GM18907 (cell line): ENCODE results near the gene ZFYVE28.
"Not testable (repeated sequence)": the region's sequence is repeated elsewhere in the genome, so short reads cannot be mapped to it uniquely, and the experiment has no call there.

Experiments used
- ATAC-seq: cut with Tn5 transposase; IDR thresholded peaks from one replicate; pipeline ENCODE4 v1.9.1; 2021; ENCODE audit warnings: mild to moderate bottlenecking, moderate library complexity; ENCODE audit not compliant: unreplicated experiment

ZFYVE28 gene

DNA sequence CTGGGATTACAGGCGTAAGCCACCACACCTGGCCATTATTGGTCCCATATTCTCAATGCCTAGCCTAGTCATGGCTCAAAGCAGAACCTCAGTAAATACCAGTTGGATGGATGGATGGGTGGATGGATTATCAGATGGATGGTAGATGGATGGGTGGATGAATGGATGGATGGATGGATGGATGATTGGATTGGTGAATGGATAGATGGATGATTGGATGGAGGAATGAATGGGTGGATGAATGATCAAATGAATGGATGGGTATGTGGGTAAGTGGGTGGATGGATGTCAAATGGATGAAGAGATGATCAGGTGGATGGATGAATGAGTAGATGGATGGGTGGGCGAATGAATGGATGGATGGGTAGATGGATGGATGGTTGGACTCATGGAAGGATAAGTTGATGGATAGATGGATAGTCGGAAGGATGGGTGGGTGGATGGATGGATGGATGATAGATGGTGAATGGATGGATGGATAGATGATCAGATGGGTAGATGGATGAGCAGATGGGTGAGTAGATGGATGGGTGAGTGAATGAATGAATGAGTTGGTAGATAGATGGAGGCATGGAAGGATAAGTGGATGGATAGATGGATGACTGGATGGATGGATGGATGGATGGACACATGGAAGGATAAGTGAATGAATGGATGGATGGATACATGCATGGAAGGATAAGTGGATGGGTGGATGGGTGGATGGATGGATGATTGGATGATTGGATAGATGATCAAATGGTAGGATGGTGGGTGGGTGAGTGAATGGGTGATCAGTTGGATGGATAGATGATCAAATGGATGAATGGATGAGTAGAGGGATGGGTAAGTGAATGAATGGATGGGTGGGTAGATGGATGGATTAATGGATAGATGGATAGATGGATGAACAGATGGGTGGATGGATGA is 28.5 kb upstream of the ZFYVE28 start:
- no peak for ATAC-seq

GRCh38 chr4:2445571-2445970 is 27.1 kb upstream of the ZFYVE28 start:
- no peak for ATAC-seq

DNA sequence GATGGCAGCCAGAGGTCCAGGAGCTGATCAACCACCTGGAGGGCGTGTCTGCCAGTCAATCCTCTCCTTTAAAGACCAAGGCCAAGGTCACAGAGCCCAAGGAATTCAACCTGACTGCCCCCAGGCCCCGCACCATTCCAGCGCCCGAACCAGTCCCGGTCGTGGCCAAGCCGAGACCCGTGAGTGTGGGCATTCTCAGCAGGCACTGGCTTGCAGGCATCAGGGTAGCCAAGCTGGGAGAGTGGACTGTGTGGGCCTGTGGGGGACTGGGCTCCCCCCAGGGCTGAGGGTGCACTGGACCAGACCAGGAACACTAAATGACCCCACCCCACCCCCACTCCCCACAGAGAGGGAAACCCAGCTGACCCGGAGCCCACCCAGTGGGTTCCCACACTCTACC is 26.7 kb upstream of the ZFYVE28 start:
- ATAC-seq: no peak

- ATAC-seq: no peak
Observed at GRCh38 chr4:2443956-2444740, 25.7 kb upstream of the ZFYVE28 start.

DNA sequence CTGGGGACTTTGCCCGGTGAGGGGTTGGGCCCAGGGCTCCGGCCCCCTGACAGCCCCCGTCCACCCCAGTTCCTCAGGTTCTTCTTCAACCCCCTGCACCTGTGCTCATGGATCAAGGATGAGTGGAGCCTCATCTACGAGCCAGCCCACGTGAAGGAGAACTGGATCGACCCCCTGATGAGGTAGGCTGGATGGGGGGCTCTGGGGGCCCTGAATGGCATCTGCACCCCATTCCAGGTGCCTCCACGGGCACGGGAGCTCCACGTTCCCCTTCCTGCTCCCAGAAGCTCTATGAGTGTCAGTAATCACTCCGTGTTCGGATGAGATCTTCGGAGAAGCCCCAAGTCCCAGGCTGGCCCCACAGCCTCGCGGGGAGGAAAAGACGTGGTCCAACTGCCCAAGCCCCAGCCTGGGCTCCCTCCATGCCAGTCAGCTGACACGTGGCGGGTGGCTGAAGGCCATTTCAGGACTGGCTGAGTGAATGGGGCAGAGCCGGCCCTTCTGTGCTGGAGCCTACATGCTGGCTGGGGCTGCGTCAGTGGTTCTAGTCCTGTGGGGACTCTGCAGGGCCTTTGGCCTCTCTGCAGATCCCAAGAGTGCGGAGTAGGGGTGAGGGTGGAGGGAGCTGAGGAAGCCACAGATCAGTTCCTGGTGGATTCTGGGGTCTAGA is 24.8 kb upstream of the ZFYVE28 start:
- ATAC-seq: no peak

GRCh38 chr4:2442175-2442993 is 23.9 kb upstream of the ZFYVE28 start:
- ATAC-seq: no peak

DNA sequence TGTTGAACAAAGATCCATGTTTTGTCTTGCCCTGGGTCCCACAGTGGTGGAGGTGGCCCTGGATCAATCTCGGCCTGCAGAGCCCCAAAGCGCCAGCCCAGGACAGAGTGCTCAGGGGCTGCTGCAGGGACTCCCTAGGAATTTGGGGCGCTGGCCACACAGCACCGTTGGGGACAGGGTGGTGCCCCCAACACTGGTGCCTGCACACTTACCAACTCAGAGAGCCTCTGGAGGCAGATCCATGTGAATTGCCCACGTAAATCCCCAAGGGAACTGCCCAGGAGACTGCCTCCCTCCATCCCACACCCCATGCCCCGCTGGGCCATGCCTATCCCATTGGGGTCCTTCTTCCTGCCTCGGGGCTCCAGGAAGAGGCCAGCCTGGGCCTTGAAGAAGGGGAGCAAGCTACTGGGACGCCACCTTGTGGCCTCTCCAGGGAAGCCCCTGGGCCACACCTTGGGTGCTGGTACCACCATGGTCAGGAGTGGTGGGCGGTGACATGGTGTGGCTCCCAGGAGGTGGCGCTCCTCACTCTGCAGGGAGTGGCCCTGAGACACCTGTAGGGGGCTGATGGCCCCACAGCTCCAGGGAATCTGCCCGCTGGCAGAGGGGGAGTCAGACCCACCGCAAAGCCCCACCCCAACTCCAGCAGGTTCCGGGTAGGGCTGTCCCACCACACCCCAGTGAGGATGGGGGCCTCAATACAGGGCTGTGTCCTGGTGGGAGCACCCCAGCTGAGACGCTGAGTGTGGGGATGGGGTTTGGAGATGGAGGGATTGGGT is 23.1 kb upstream of the ZFYVE28 start:
- peak; percentile 89 for ATAC-seq

DNA sequence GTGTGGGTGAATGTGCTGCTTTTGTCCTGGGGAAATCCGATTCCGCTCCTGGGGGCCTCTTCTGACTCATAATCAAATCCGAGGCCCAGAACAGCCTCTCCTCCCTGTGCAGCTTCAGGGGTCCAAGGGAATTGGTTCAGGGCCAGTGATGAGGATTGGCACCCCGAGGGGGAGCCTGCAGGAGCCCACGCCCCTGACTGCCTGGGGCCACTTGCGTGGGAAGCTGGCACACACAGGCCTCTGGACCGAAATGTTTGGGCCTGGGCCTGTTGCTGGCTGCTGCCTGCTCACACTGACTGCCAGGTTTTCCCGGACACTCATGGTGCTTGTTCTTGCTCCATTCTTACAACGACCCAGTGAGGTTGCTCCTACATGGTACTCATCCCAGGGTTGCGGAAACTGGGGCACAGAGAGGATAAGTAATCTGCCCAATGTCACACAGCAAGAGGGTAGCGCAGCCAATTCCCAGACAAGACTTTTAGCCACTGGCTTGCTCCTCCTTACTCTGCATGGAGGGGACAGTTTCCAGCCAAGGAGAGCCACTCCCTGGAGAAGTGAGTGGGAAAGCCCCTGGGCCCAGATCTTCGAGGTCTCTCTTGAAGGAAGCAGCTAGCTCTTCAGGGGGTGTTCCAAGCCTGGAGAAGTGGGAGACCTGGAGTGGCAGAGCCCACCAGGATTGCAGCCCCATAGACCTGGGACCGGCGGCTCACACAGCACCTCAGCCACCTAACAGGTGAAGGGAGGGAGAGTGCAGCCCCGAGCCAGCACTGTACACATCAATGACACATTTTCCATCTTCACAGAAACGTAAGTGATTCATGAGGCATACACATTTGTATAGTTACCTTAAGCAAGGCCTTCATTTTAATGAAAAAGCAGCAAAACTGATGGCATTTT is 20.6 kb upstream of the ZFYVE28 start:
- no peak for ATAC-seq

- ATAC-seq: no peak
Observed at GRCh38 chr4:2437475-2438215, 19.2 kb upstream of the ZFYVE28 start.

DNA sequence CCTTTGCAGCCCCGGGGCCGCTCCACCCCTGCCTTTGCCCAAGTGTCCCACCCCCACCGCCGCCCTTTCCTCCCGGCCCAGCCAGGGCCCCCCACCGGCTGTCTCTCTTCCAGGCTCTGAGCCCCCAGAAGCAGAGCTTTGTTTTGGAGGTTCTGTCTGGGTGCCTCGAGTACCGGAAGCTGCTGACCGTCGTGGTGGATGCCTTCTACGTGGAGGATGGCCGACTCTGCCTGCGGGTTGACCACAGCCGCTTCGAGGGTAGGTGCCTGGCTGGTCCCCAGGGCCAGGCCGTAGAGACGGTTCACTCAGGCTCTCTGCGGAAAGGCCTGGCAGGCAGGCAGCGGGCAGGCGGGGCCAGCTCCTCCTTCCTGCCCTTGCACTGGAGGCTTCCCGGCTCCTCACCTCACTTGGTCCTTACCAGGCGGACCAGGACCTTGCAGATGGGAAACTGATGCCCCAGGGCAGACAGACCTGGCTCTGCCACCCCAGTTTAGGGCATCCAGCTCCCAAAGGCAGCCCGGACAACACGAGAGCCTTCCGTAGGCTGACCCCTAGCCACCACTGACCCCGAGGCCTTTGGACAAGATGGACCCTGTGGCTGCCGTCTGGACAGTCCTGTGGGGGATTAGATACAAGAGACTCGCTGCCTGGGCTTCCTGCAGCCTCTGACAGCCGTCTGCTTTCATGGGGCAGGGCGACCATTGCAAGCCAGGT is 18.5 kb upstream of the ZFYVE28 start:
- no peak for ATAC-seq

DNA sequence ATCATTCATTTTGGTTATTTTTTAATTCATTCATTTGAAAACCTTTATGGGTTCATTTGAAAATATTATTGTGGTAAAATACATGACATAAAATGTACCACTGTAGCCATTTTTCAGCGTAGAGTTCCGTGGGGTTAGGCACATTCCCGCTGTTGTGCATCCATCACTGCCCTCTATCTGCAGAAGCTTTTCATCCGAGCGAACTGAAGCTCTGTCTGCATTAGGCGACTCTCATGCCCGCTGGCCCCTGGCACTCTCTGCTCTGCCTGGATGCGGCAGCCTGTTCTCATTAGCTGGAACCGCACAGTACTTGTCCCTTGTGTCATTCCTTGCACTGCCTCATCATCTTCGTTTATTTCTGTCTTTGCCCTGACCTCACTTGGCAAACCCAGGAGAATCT is 17.9 kb upstream of the ZFYVE28 start:
- no peak for ATAC-seq

DNA sequence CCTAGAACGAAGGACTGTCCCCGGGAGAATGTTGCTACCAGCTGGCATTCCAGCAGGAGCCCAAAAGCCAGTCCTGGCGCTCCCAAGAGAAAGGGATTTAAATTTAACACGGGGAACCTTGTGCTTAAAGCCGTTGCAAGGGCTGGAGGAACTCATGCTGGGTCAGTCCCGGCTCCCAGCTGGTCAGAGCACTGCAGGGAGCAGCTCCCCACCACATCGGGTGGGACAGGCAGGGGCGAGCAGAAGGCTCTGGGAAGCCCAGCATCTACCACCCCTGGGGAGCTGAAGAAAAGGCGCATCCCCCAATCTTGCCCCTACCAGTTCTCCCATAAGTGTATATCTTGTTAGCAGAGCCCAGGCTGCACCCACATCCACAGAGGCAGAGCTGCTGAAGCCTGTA is 16.0 kb upstream of the ZFYVE28 start:
- no peak for ATAC-seq

GRCh38 chr4:2433609-2434350 is 15.3 kb upstream of the ZFYVE28 start:
- ATAC-seq: no peak

DNA sequence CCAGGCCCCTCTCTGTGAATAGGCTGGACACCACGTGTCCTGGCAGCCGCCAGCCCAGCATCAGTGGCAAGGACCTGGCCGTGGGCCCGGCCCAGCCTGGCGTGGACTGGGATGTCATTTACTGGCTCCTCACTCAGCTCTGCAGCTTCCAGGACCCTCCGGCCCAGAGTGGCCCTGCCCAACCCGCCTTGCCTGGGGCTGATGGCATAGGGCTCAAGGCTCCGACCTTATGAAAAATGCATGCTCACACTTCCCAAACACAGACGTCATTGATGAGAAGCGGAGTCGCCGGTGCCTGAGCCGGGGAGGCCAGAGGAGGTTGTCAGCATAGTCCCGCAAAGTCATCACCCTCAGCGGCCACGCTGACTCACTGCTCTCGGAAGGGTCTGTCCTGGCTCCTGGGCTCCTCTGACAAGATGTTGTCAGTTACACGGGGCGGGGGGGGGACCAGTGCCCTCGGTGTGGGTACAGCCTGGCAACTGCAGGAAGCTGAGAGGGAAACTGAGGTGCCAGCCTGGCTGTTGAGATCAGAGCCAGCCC is 14.6 kb upstream of the ZFYVE28 start:
- no peak for ATAC-seq

DNA sequence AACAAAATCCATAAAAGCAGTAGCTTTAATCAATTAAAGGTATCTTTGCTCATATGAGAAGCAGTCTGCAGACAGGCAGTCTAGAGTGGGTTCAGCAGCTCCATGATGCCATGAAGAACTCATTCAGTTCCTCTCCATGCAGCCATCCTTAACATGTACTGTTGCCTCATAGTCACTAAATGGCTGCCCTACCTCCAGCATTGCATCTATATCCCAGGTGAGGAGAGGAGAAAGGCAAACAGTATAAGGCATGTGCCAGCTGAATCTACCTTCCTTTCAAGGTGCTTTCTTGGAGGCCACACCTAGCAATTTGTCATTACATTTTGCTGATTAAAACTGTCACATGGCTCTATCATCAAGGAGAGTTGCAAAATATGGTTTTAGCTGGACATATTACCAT is 13.6 kb upstream of the ZFYVE28 start:
- no peak for ATAC-seq

DNA sequence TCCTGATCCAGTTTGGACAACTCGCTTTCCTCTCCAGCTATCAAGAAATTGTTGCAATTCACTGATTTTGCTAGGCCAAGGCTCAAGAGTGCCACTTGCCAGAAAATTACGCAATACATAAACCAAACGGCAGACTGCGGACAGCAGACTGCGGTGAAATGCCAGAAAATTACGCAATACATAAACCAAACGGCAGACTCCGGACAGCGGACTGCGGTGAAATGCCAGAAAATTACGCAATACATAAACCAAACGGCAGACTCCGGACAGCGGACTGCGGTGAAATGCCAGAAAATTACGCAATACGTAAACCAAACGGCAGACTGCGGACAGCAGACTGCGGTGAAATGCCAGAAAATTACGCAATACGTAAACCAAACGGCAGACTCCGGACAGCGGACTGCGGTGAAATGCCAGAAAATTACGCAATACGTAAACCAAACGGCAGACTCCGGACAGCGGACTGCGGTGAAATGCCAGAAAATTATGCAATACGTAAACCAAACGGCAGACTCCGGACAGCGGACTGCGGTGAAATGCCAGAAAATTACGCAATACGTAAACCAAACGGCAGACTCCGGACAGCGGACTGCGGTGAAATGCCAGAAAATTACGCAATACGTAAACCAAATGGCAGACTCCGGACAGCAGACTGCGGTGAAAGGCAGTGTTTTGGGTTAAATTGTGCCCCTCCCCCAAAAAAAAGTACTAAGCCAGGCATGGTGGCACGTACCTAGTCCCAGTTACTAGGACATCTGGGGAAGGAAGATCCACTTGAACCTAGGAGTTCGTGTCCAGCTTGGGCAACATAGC is 11.7 kb upstream of the ZFYVE28 start:
- not testable (repeated sequence) for ATAC-seq
